GM19351 (cell line): Measurements from ENCODE around the gene ADCY9.
"Not testable (repeated sequence)": the region's sequence is repeated elsewhere in the genome, so short reads cannot be mapped to it uniquely, and the experiment has no call there.

Experiments
- ATAC-seq: cut with Tn5 transposase; IDR thresholded peaks from one replicate; pipeline ENCODE4 v1.9.1; 2021; ENCODE audit warnings: mild to moderate bottlenecking, moderate library complexity; ENCODE audit not compliant: unreplicated experiment

The ADCY9 gene

DNA sequence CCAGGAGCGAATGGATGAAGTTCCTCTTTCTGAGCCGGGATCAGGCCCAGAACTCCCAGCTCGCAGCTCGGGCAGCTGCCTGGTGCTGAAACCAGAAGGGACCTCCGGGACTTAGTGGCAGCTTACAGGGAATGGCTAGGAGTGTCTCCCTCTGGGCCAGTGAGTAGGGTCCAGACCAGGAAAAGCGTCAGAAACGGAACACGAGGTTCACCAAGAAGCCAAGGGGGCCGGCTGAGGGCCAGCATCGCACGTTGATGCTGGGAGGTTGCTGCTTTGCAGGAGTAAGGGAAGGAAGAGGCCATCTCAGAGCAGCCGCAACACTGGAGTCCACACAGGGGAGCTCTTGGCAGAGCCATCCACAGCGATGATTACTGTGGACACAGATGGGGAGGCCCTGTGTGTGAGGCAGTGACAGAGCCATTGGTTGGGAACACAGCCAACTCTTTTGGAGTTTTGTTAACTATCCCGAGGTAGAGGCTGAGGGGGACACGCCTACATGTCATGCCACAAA, 161.8 kb downstream of the ADCY9 start:
- no peak for ATAC-seq

DNA sequence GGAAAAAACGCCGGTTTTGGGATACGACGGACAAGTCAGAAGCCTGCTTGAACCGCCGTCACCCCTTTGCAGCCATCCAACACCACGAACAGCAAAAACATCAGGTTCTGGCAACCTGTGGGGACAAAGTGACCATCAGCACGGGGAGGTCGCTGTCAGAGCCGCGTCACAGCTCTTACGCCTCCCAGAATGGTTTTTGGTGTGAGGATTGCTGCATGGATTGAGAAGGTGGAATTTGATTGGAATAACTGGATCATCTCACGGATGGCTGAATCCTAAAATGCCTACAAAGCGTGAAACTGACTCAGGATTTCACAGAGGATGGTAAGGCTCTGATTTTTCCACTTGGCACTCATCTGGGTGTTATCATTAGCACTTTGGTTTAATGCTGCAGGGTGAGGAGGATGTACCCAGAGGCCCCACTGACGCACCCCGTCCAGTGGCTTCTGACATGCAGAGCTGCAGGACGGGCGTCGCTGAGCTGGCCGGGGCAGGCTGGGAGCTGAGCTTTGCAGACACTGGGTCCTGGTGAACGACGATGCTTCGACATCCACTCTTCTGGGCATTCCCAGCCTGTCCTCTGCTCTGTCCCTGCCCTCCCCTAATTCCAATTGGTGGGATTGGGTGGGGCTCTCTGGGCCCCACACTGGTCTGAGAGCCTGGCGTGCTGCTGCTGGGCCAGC, 162.4 kb downstream of the ADCY9 start:
- ATAC-seq, result no peak

DNA sequence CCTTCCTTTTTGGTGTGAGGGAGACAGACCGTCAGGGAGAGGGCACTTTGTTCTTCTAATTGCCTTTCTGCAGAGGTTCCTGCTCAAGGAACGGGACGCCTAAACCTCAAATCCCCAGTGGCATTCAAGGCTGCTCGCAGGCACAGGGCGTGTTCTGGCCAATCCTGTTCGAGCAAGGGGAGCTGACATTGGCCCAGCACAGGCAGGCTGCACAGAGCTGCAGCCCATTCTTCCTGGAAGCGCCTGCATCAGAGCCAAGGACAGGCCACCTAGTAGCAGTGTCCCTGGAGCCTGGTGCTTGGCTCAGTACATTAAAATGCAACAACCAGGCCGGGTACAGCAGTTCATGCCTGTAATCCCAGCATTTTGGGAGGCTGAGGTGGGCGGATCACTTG, 163.5 kb downstream of the ADCY9 start:
- ATAC-seq, result no peak

DNA sequence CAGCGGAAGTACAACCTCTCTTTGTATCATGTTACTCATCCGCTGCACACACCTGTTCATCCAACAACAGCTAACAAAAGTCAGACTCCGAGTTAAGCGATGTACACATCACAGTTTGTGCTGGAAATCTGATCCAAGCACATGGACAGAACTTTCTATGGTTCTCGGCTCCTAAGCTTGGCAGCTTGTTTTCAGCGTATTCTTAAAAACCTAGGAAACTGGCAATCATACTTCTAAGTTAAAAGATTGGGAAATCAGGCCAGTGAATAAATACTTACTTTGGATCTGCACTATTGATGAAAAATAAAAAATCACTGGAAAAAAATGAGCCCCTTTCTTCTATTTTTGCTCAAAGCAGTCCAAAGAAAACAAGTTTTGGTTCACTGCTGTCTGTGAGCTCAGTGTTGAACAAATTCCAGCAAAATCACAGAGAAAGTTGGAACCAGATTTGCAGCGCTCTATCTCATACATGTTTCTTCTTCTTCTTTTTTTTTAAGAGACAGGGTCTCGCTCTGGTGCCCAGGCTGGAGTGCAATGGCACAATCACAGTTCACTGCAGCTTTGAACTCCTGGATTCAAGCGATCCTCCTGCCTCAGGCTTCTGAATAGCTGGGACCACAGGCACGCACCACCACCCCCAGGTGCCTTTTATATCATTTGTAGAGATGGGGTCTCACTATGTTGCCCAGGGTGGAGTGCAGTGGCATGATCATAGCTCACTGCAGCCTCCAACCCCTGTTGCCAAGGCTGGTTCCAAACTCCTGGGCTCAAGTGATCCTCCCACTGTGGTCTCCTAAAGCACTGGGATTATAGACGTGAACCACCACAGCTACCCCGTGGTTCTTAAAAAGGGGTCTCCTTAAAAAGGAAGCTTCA, 164.1 kb downstream of the ADCY9 start:
- ATAC-seq, result no peak

DNA sequence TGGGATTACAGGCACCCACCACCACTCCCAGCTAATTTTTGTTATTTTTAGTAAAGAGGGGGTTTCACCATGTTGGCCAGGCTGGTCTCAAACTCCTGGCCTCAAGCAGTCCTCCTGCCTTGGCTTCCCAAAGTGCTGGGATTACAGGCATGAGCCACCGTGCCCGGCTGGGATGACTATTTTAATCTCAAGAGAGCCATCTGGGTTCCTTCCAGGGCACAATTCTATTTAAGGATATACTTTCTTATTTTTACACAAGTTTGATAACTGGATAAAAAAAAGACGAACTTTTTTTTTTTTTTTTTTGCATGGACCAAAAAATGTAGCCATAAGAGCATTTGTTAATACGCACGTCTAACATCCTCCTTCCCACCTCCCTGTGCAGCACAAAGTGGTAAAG, 164.9 kb downstream of the ADCY9 start:
- ATAC-seq, result not testable (repeated sequence)

DNA sequence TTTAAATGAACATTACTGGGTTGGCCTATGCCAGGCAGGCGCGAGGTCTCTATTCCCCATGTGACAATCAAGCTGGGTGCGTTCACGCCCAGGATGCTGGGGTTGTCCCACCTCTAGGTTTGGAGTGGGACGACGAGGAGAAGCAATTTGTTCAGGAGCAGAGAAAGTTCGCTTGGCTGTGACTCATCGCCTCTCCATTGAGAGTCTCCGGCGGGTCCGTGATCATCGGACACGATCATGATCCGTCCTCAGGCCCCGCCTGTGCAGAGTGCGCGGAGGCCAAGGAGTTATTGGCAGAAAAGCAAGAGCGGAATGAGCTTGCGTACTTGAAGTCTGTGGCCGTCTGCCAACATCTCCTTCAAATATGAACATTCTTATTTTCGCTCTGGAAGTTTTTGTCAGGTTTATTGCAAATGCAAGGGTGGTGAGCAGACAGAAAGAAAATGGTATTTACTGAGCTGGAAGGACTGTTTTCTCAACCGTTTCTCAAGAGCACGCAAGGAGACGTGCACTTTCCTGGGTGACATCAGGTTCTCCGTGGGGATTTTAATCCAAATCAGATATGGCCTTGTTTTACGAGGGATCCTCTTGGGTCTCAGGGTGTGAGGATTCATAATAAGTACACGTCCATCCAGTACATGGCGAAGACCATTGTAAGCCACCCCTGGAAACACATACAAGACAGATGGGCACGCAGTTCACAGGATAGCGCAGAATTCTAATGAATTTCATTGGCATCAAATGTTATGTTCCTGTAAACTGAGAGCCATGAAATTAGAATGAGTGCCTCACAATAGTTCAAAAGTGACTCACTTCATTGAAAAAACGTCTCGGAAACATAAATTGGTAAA, 165.7 kb downstream of the ADCY9 start:
- no peak for ATAC-seq

DNA sequence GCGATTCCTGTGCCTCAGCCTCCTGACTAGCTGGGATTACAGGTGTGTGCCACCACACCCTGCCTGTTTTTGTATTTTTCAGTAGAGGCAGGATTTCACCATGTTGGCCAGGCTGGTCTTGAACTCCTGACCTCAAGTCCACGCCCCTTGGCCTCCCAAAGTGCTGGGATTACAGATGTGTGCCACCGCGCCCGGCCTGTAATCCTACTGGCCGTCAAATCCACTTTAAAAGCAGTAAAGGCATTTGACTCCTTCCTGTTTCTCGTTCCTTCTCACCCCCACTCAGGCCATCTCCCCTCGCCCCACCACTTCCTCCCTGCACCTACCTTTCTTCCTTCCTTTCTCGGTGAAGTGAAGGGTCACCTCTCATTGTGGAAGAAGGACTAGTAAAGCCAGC, 166.3 kb downstream of the ADCY9 start:
- no peak for ATAC-seq

DNA sequence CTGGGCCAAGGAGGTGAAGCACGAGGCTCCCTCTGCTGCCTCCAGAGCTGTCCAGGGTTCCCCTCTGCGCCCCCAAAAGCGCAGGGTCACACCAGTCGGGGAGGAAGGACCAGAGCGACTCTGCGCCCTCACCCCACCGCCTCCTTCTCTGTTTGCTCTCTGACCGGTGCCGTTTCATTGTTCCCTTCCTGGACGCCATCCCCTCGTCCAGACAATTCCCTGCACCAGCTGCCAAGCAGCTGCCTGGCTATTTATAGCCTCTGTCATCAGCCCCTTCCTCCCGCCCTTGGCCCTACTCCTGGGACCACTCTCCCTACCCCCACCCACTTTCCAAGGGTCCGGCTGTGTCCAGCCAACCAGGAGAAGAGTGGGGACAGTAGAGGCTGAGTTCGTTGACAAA, 167.0 kb downstream of the ADCY9 start:
- no peak for ATAC-seq

DNA sequence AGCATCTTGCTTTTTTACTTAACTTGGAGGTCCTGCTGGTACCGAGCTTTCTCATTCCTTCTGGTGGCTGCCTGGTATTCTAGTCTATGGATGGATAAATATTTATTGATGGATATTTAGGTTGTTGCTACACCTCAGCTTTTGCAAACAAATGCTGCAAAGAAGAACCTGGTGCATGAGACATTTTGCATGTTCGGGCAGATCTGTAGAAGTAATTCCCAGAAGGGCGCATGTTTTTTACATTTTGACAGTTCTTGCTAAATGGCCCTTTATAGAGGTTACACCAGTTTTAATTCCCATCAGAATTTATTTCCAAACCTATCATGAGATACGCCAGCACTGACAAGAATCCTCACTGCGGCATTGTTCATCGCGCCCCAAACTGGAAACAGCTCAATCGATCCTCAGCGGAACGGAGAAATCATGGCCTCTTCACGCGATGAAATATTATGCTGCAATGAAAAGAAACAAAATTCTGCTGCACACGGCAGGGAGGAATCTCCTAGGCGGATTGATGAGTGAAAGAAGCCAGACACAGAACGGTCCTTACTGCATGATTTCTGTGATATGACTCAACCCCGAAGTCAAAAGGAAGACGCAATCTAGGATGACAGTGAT, 167.8 kb downstream of the ADCY9 start:
- ATAC-seq, result no peak

DNA sequence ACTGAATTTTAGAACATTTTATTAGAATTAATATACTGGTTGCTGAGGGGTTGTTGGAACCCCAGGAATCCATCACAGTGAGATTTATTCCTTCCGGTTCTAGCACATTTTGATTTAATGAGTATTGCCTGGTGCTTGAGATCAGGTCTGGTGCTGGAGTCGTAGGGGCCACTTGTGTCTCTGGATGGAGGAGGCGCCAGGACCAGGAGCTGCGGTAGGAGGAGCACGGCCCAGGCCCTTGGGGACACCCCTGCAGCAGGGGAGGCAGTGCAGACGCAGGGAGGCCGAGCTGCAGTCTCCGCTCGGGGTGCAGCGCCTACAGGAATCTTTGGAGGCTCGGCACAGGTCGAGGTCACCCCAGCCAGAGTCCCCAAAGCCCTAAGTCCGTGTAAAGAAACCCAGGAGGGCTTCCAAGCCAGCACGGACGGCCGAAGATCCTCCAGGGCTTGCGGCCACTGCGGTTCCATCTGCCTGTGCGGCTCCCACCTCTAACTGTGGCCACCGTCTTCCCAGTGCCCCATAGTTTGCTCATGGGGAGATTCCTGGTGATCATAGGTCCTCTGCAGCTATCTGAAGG, 169.6 kb downstream of the ADCY9 start:
- ATAC-seq, result no peak

DNA sequence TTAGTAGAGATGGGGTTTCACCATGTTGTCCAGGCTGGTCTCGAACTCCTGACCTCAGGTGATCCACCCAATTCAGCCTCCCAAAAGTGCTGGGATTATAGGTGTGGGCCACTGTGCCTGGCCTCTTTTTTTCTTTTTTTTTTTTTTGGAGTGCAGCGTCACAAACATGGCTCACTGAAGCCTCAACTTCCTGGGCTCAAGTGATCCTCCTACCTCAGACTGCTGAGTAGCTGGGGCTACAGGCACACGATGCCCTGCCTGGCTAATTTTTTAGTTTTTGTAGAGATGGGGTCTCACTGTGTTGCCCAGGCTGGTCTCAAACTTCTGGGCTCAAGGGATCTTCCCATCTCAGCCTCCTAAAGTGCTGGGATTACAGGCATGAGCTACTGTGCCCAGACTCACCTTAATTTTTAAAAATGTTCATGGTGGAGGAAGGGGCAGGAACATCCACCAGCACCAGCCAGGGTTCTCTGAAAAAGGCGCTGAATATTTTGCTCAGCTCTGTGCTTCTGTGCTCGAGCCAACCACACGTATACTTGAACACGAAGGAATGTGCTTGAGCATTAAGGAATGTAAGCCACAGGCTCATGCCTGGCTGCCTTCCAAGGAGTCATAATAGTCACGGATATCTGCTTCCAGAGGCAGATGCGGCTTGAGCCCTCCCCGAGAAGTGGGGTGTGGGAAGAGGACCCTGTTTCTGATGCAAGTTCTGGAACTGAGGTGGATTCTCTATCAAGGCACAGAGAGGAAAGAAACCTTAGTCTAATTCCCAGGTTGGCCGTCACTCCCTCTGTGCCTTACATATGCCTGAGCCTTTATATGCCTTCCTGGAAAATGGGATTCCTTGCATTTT, 170.3 kb downstream of the ADCY9 start:
- no peak for ATAC-seq

DNA sequence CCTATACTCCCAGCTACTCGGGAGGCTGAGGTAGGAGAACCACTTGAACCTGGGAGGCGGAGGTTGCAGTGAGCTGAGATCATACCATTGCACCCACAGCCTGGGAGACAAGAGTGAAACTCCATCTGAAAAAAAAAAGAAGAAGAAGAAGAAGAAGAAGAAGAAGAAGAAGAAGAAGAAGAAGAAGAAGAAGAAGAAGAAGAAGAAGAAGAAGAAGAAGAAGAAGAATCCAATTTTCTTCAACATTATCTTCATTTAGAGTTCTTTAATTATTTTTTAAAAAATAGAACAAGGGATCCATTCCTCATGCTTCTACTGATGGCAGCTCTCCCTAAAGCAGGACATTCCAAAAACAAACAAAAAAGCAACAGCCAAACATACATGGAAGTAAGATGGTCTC, 171.8 kb downstream of the ADCY9 start:
- not testable (repeated sequence) for ATAC-seq

DNA sequence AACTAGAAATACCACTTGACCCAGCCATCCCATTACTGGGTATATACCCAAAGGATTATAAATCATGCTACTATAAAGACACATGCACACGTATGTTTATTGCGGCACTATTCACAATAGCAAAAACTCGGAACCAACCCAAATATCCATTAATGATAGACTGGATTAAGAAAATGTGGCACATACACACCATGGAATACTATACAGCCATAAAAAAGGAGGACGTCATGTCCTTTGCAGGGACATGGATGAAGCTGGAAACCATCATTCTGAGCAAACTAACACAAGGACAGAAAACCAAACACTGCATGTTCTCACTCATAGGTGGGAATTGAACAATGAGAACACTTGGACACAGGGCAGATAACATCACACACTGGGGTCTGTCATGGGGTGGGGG, 174.1 kb downstream of the ADCY9 start:
- ATAC-seq, result not testable (repeated sequence)

DNA sequence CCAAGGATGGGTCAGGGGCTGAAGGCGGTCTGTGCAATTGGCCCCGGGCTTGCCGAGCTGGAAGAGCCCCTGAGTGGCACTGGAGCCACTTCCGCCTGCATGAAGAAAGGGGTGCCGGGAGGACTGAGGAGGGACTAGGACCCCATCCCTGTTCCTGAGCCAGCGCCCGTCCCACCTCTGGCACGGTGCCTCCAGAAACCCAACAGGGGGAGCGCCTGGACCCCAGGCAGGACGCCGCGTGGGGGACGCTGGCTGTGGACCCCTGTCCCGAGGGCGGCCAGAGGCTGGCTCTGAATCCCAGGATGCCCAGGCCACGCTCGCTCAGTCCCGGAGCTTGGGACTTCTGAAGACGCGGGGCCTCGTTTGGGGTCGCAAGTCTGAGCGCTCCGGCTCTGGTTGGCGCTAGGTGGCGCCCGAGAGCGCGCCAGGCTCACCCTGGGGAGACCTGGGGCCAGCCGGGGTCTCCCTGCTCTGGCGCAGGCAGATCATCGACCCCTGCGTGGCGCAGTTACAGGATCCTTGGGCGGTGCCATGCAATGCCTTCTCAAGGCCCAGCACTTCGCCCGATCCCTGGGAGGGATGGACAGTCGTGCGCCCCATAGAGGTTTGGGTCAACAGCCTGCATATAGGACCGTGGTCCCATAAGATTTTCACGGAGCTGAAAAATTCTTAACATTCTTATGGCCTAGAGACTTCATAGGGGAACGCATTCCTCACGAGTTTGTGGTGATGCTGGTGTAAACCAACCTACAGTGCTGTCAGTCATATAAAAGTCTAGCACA, 177.2 kb downstream of the ADCY9 start:
- ATAC-seq, result no peak

DNA sequence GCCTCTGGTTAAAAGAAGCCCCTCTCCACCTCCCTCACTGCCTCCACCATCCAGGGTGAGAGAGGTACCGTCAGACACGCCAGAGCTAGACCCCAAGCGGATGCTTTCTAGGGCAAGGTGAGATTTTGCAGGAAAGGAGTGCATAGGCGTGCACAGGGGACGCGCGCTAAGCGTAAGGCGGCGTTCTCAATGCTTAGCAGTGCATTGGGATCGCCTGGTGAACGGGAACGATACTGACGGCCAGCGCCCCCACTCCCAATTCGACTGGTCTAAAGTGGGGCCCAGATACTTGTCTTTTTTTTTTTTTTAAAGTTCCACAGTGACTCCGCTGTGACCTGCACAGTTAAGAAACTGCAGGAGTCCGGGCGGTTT, 177.8 kb downstream of the ADCY9 start:
- no peak for ATAC-seq

DNA sequence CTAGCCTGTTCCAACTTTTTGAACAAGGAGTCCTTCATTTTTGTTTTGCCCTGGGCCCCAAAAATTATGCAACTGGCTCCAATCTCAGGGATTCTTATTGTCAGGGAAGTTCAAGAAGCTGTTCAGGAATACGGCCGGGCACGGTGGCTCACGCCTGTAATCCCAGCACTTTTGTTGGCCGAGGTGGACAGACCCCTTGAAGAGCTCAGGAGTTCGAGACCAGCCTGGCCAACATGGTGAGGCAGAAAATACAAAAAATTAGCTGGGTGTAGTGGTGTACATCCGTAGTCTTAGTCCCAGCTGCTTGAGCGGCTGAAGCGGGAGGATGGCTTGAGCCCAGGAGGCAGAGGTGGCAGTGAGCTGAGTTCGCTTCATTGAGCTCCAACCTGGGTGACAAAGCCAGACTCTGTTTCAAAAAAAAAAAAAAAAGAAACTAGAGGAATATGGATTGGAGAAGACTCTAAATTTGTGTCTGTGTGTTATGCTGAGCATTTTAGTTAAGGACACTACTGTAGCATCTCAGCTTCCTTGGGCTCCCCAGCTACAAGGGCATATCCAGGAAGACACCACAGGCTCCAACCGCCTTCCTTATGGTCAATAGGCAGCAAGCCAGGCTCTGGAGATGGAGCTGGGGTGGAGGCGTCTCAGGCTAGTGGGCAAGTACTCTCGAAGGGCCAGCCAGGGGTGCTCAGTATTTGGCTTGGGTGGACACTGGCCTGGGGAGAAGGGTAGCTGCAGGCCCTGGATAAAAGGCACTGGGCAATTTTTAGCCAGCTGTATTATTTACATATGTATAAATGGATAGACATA, 179.0 kb downstream of the ADCY9 start:
- ATAC-seq, result no peak

DNA sequence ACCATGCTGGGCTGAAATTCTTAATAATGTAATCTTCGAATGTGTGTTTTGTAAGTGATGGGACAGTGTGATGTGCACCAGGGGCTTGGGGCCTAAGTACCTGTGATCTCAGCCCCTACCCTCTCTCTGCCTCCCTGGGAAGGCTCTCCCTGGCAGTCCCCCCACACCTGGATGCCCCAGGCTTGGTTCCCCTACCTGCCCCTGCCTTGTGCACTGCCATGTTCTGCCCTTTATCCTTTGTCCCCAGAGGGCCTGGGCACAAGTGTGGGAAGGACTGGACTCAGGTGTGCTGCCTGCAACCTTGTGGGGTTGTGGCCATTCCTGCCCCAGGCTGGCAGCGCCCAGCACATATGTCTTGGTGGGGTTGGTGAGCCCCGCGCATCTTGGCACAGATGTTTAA, 180.3 kb downstream of the ADCY9 start:
- no peak for ATAC-seq
